Measurements from ENCODE around the gene INPP5K. TPM values are rescaled to one million over a fixed set of nuclear protein-coding genes. Genes with fewer than 3 reads are reported as not detected.

INPP5K gene
- polyA plus RNA-seq, 3 donors: 17.6 to 20.6 (median 19.5) TPM

- DNase-seq (ENCODE audit: low read depth in 3 of 3, low spot score in 2 of 3): no peak
Measured at GRCh38 chr17:1486802-1487695, 29.4 kb downstream of the INPP5K start.

- no peak for DNase-seq (ENCODE audit: low read depth in 3 of 3, low spot score in 2 of 3)
Measured at GRCh38 chr17:1485423-1486376, 30.7 kb downstream of the INPP5K start.

GRCh38 chr17:1484676-1485422 is 31.6 kb downstream of the INPP5K start:
- DNase-seq (ENCODE audit: low read depth in 3 of 3, low spot score in 2 of 3): no peak

GRCh38 chr17:1484060-1484535 is 32.3 kb downstream of the INPP5K start:
- DNase-seq (ENCODE audit: low read depth in 3 of 3, low spot score in 2 of 3): no peak

- no peak for DNase-seq (ENCODE audit: low read depth in 3 of 3, low spot score in 2 of 3)
Measured at GRCh38 chr17:1482680-1483079, 33.7 kb downstream of the INPP5K start.

- no peak for DNase-seq (ENCODE audit: low read depth in 3 of 3, low spot score in 2 of 3)
Measured at GRCh38 chr17:1481736-1482135, 34.7 kb downstream of the INPP5K start.

GRCh38 chr17:1480747-1481465 is 35.5 kb downstream of the INPP5K start:
- no peak for DNase-seq (ENCODE audit: low read depth in 3 of 3, low spot score in 2 of 3)

GRCh38 chr17:1478418-1478817 is 38.0 kb downstream of the INPP5K start:
- DNase-seq (ENCODE audit: low read depth in 3 of 3, low spot score in 2 of 3): no peak

- no peak for DNase-seq (ENCODE audit: low read depth in 3 of 3, low spot score in 2 of 3)
Measured at GRCh38 chr17:1475321-1475854, 41.0 kb downstream of the INPP5K start.

GRCh38 chr17:1474402-1475189 is 41.8 kb downstream of the INPP5K start:
- no peak for DNase-seq (ENCODE audit: low read depth in 3 of 3, low spot score in 2 of 3)

GRCh38 chr17:1473841-1474240 is 42.6 kb downstream of the INPP5K start:
- DNase-seq (ENCODE audit: low read depth in 3 of 3, low spot score in 2 of 3): no peak

GRCh38 chr17:1473170-1473569 is 43.2 kb downstream of the INPP5K start:
- no peak for DNase-seq (ENCODE audit: low read depth in 3 of 3, low spot score in 2 of 3)

GRCh38 chr17:1471911-1472821 is 44.2 kb downstream of the INPP5K start:
- no peak for DNase-seq (ENCODE audit: low read depth in 3 of 3, low spot score in 2 of 3)

- DNase-seq (ENCODE audit: low read depth in 3 of 3, low spot score in 2 of 3): no peak
Measured at GRCh38 chr17:1471490-1471889, 44.9 kb downstream of the INPP5K start.

GRCh38 chr17:1470755-1471462 is 45.5 kb downstream of the INPP5K start:
- DNase-seq (ENCODE audit: low read depth in 3 of 3, low spot score in 2 of 3): no peak

- no peak for DNase-seq (ENCODE audit: low read depth in 3 of 3, low spot score in 2 of 3)
Measured at GRCh38 chr17:1470071-1470754, 46.2 kb downstream of the INPP5K start.

Measured in right renal cortex interstitium (tissue), 3 donors.